HT1080 (cell line): Measurements from ENCODE around the gene SH3TC2. TPM values are rescaled to one million over a fixed set of nuclear protein-coding genes. Genes with fewer than 3 reads are reported as not detected.

Source experiments
- DNase-seq: peaks from one replicate; pipeline ENCODE4 v3.0.0-alpha.2; 2015; ENCODE audit warnings: low read depth
- total RNA-seq: library from RNA; depleted of rRNA; stranded (reverse); fragments of >200 nt; shearing (Covaris generic); gene quantifications from 2 replicates; pipeline ENCODE4 v1.2.3, GENCODE V29; 2014

Gene SH3TC2
- total RNA-seq, 1 experiment from 2014 or later = 24.0 TPM

DNA sequence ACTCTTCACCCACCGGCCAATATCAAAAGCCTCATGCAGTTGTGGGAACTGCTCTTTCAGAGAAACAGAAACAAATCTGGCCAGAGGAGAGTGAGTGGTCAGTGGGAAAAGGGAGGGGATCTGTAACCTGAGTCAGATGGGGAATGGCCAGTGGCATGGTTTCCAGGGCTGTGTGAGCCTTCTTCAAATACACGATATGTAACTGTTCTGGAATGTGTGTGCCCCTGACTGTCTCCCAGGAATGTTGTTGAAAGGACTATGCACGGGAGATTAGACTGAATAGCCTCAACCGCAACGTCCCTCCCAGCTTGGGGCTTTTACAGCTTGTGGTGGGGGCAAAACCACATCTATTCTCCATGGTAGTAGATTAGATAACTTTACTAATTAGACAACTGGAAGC lies 60.8 kb downstream of the SH3TC2 start:
- DNase-seq = peak; percentile 100

DNA sequence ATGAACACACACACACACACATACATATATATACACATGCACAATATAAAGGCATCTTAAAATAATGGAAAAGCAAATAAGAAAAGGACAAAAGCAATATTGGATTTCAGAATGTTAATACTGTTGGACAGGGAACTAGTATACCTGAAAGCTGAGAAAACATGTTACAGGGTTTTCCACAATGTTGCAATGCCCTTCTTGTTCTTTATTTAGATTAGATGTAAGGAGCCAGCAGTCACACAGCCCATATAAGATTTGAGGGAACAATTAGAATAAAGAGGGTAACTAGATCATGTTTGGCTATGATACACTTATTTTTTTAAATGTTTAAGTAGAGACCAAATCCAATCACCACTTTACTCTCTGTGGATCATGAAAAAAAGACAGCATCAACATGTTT lies 61.7 kb downstream of the SH3TC2 start:
- DNase-seq = no peak

DNA sequence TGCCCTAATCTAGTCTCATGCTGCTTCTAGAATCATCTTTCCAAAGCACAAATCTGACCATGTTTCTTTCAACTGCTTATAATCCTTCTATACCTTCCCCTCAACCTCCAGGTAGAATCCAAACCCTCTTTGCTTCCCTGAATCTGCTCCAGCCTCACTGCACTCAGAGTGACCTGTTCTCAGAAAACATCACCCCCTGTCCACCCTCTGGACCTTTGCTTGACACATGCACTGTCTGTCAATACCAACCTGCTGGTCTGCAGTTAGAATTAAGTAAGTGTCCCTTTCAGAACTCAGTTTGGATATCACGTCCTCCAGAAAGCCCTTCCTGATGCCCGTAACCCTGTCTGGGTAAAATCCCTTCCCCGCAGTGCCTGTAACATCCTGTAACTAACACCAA lies 63.1 kb downstream of the SH3TC2 start:
- DNase-seq = no peak

DNA sequence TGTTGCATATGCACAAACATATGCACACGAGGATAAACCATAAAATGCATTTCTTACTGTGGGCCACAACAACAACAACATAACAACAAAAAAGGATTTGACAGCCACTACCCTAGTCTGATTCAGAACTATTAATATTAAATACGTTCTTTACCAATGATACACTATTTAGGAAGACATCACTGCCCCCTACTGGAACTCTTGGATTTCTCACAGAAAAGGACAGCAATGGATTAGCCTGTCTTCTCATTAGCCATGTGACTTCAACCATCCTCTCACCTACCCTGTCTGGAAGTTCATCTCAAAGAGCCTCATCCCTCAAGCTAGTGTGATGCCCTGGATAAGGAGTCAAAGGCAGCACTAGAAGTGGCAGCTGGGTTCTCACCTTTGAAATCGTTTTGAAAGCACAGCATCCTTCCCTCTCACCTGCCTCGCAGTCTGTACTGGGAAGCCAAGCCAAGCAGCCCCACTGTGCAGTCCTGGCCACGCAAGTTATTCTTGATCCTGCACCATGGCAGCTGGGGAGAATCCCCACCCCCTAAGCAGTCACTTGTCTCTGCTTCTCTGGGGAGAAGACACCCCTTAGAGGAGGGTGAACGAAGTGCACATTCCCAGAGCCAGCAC lies 64.6 kb downstream of the SH3TC2 start:
- peak; percentile 72 for DNase-seq

DNA sequence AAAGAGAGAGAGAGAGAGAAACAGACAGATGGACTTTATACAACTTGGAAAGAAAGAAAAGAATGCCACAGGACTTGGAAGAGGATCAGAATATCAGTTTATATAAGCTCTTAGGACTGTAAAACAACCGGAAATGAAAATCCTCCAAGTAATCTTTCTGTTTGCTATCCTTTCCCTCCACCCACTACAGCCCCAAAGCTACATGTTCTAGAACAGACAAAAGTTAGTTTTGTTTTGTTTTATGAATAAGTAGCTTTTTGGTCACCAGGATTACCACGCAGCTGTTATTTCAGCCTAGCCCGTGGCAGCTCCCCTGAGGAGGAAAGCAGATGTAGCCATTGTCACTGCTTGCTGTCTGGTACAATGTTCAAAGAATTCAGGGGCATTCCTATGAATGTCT lies 66.6 kb downstream of the SH3TC2 start:
- no peak for DNase-seq

DNA sequence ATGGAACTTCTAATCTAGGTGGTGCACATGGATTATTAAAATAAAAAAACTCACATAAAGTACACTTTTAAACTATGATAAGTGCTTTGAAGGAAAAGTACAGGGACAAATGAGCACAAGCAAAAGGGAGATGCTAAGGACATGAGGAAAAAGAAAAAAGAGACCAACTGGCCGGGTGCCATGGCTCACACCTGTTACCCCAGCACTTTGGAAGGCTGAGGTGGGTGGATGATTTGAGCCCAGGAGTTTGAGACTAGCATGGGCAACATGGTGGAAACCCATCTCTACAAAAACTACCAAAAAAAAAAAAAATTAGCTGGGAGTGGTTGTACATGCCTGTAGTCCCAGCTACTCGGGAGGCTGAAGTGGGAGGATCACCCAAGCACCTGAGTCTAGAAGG lies 67.1 kb downstream of the SH3TC2 start:
- no peak for DNase-seq

DNA sequence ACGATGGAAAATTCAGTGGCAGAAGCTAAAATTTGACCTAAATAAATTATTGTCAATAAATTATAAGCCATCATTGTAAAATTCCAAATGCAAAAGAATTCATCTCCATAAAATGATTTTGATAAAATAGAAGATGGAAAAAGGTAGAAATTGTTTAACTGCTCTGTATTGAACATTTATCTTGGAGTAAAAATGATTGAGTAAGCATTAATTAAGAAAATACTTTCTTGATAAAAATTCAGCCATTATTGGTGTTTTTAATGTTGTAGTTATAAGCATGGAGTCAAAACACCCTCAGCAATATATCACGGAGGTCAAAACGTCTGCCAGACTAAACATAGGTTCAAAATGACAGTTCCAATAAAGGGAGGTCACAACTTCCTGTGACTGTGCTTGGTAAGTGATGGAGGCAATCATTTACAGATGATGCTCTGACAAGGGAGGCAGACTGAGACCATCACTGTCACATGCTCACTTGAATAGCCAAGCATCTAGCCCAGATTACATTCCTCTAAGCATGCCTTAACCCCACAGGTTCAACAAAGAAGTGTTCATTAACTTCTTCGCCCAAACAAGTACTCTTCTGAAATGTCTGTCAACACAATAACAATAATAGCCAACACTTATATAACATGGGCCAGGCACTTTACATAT lies 69.5 kb downstream of the SH3TC2 start:
- DNase-seq = no peak

DNA sequence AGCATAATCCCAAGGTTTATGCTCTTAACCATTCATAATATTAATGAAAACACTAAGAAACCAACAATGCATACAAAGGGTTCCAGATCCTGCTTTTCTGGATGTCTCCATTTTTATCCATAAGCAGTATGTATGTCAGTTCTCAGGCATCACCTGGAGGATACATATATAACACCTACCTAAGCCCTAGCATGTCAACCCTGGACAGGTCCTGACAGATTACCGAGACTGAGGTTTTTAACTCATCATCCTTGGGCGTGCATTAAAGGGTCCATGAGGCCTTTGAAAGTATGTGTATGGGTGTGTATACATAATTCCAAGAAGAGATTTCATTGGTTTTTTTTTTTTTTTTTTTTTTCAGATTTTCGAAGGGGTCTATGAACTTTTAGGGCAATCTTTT lies 70.6 kb downstream of the SH3TC2 start:
- DNase-seq = no peak

DNA sequence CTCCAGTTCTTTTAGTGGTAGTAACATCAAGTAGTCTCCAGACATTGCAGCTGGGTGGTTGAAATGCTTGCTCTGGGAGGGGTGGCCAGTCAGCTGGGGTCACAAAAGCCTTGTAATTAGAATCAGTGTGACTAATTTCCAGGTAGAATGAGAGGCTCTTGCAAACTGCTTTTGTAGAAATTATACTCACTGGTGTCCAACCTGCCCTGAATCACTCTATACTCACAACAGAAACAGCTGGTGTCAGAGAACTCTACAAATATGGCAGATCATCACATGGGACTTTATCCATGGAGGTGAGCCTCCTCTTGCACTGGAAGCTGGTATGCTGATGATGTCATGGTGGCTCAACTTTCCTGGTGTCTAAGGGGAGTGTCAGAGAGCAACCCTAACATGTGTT lies 71.3 kb downstream of the SH3TC2 start:
- peak; percentile 69 for DNase-seq

DNA sequence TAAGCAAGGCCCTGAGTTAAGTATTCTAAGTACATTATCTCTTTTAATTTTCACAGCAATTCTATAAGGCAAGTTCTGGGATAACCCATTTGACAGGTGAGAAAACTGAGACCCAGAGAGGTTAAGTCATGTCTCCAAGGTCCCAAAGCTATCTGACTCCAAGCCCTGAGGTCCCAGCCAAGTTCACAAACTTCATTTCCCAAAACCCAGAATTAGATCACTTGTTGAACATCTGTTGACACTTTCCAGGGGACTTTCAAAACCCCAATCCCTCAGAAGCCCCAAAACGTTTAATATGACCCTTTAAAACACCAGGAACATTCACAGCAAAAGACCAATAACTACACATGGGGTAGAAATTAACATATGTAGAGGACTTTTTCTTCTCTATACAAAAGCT lies 72.0 kb downstream of the SH3TC2 start:
- no peak for DNase-seq

DNA sequence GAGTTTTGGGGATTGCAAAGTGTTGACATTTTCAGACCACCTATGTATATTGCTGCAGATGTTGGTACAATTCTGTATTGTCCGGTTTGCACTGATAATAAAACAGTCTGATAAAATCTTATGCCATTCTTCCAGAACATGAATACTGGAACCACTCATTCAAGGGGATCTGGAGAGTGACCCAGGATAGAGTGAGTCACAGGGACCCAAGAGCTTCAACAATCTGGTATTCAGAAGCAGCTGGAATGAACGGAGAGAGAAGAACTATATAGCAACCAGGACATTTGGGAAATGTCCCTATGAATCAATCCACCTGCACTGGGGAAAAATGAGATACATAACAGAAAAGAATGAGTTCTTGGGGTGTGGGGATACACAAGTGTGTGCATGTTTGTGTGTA lies 73.3 kb downstream of the SH3TC2 start:
- no peak for DNase-seq

DNA sequence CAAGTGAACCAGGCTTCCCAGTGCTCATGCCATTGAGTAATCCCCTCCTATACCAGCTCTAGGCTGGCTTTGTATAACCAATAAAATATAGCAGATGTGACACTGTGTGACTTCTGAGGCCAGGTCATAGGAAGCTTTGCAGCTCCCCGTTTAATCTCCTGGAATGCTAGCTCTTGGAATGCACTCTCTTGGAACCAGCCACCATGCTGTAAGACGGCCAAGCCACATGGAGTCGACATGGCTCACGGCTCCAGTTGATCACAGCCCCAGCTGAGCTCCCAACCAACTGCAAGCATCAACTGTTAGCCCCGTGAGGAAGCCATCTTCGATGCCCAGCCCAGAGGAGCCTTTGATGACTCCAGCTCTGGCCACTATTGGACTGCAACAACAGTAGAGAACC lies 74.5 kb downstream of the SH3TC2 start:
- DNase-seq = no peak

DNA sequence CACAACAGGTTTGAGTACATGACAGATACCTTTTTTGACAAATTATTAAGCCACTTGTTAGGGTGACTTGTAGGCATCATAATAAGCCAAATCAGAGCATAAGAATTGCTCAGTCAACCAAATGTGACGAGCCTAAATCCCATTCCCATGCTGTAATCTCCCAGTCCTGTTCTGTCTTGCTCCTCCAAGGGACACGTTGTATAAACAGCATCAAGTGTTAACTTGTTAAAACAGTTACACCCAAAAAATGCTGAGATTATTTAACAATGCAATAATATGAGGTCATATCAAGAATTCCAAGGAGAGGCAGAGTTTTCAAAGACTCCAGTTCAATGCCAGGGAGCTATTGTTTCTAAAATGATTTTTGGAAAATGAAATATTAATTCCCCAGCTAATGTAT lies 76.2 kb downstream of the SH3TC2 start:
- DNase-seq = no peak

DNA sequence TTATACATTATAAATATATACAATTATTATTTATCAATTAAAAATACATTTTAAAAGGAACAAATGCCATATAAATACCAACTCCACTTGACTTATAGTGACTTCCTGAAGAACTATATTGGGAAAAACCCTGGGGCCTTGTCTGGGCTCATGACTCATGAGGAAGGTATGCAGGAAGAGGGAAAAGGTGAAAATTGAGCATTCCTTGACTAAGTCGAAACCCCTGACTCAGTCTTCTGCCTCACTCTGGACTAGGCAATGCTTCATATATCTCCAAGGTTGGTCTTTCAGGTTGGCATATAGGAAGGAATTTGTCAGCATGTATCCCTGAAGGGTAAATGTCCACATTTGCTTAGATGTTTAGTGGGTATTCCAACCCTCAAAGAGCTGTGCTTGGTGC lies 78.5 kb downstream of the SH3TC2 start:
- DNase-seq = peak; percentile 97

DNA sequence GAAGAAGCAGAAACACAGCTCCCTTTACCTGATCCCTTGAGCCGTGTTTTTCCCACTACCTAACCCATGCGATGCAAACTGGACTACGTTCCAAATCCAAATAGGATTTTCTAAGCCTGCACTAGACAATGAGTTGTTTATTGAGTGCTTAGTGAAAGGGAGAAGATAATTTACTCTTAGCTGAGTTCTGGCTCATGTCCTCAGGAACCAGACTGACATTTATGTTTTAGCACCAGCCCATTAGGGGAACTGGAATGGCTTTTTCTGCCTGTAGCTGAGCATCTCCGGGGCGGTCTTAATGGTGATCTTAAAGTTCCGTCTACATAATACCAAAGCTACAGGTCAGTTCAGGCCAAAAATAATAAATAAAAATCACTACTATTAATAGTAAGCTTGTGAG lies 81.5 kb downstream of the SH3TC2 start:
- DNase-seq = no peak

DNA sequence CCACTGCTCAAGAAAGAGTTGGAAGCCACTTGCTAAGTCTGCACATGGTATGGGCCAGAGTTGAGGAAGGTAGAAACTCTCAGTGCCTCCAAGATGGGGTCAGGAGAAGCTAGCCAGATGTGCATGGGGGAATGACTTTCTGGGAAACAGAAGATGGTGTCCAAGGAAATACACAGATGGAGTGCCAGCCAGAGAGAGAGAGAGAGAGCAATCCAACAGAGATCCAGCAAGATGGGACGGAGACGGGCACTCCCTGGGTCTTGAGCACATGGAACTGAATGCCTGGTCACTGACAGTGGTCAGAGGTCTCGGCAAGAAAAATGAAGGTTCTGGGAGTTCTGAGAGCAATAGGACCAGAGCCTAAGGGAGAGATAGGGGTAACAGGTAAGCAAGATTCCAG lies 82.1 kb downstream of the SH3TC2 start:
- no peak for DNase-seq

DNA sequence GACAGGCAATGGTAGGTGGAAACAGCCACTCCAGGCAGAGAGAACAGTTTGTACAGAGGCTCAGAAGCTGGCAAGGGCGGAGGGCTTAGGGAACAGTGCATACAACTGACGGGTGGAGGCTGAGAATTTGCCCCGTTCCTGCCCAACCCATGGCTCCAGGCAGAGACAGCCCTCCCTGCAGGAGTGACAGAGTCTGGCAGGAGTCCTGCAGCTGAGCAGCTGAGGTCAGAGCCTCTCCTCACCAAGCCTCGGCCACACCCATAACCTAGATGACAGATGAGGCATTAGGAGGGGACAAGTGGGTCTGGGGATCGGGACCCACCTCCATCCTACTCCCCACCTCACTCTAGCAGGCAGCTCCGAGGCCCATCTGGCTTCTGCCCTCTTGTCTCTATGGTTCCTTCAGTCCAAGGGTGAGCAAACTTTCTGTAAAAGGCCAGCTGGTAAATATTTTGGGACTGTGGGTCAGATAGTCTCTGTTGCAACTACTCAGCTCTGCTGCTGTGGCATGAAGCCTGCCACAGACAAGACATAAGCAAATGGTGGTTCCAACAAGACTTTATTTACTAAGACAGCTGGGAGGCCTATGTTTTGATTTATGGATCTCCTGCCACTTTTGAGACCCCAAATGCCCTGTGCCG lies 83.7 kb downstream of the SH3TC2 start:
- DNase-seq = no peak

DNA sequence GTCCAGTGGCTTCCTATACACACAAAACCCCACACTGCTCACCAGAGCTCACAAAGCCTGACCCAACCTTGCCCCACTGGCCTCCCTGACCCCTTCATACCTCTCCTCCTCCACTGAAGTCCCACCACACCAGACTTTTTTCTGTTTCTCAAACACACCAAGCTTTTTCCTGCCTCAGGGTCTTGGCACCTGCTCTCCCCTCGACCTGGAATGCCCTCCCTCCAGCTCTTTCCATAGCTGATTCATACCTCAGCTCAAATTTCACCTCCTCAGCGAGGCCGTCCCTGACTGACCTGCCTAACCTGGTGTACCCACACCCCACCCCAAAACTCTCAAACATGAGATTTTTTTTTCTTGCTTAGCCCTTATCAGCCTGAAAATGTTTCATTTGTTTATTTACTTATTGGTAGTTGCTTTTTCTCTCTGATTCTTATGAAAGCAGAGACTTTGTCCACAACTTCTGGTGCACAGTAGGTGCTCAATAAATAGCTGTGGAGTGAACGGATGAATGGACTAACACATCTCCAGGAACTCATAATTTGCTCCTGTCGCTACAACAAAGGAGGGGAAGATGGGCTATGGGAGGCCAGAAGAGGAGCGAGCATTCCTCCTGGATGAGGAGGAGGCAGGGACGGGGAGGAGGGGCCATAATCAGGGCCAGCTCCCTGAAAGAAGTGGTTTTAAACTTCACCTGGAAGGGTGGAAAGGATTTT lies 84.3 kb downstream of the SH3TC2 start:
- no peak for DNase-seq

DNA sequence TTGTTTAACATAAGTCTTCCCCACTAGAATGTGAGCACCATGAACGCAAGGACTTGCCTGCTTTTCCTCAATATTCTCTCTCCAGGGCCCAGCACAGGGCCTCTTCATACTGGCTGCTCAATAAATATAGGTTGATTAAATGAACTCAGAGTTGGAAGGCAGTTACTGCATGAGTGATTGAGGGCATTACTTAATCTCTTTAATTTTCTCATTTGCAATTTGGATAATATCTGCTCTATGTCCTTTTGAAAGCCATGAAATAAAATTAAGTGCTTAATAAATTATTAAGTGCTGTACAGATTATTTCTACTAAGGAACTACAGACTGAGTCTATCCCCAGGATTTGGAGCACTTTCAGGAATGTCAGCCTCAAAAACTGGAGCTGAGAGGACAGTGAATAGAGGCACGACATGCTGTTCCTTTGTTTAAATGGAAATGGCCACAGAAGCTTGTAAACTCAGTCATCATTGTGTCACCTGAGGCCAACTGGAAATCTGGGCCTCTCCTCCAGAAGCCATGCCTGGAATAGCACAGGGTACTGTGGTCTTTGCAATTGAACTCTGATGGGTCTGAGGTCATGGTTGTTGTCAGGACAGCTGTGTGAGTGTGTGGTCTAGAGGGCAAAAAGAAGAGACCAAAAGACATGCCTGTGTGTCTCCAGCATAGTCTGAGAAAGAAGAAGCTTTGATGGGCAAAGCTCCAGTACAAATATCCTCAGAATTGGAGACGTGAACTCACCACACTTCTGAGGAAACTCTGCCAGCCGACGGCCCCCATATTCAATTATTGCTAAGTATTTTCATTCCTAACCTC lies 86.1 kb downstream of the SH3TC2 start:
- DNase-seq = peak; percentile 85

DNA sequence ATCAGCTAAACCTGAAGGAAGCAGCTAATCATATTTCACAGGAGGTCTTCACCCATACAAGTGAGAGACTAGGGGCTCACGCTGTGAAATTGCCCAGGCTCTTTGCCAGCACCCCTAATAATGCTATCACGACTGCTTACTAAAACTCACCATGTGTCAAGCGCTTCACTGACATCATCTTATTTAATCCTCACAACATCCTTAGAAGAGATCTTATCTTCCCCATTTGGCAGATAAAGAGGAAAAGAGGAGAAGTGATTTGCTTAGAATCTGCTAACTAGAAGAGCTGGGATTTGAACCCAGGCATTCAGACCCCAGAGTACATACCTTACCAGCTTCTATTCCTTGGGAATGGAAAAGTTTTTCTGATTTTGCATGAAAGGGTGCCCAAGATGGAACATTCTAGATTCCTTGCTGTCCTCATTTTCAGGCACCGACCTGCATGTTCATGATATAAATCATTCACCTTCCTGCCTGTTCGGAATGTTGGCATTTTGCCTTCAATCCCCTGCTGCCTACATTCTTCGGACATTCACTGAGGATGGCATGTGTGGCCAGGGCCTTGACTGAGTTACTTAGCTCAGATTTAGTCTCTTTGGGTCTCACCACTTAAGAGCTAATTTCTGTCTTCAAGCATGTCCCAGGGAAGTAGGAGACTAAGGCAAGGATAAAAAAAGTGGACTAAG lies 88.1 kb downstream of the SH3TC2 start:
- no peak for DNase-seq

DNA sequence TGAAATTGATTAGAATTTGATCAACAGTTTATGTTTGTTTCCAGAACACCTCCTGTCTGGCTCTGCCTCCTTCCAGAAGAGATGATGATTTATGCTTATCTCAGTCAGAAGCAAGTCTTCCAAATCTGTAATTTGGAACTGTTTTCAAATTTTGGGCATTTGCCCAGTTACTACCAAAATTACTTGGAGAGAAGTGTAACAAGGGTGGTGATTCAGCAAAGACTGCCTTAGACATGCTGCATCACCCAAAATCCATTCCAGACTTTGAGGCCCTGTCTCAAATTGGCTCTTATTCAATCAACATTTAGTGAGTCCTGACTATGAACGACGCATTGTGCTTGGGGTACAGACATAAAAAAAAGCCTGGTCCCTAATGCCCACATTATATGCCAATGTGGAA lies 89.4 kb downstream of the SH3TC2 start:
- no peak for DNase-seq
